GM19238 (cell line): ENCODE data around the gene PRKCZ.

Source experiments
- DNase-seq: peaks from one replicate; pipeline ENCODE4 v3.0.0; 2011; ENCODE audit warnings: low spot score; ENCODE audit not compliant: insufficient read length

PRKCZ gene

DNA sequence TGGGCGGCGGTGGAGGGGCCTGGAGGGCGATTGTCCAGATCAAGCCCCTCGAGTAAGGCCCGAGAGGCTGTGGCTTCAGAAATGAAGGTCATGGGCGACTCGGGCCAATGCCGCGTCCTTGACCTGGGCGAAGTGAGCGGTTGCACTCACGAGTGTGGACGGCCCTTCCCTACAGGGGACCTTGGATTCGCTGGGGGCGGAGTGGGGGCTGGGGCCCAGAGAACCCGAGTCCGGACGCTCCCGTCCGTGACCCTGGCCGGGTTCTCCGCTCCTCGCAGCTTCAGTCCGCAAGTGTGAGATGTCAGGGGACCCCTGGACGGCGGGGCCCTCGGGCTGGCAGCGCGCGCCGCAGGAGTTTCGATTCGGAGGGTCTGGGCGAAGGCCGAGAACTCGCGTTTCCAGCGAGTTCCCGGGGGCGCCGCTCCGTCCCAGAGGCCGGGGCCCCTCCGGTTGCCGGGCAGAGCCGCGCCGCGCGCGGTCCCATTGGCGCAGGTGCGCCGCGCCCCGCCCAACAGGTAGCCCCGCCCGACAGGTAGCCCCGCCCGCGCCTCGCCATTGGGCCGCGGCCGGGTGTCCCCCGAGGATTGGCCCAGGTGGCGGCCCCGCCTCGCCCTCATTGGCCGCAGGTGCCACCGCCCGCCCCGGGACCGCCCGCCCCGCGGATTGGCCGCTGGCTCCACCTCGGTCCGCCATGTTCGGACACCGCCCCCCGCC is at the start of gene PRKCZ:
TSS of gene PRKCZ (plus strand) at position 694 of the 714 bp plus-strand sequence. CDS start 220 bp downstream, outside the sequence.
- DNase-seq: peak; percentile 48

- DNase-seq: no peak
Observed at GRCh38 chr1:2000432-2000831, 49.8 kb upstream of the PRKCZ start.

DNA sequence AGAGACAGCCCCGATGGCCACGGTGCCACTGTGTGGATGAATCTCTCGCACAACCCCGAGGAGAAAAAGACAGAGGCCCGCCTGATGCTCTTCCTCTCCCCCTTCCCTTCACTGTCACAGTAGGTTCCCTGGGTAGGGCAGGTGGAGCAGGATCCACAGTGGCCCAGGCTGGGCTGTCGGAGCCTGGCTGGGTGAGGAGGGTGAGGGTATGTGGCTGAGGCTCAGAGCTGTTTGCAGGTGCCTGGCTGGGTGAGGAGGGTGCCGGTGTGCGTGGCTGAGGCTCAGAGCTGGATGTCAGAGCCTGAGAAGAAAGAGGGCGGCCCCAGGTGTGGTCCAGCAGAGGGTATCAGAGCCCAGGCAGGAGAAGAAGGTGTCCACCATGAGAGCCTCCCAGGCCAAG is 49.4 kb upstream of the PRKCZ start:
- no peak for DNase-seq

- no peak for DNase-seq
Observed at GRCh38 chr1:2001773-2002411, 48.3 kb upstream of the PRKCZ start.

- no peak for DNase-seq
Observed at GRCh38 chr1:2003541-2004131, 46.6 kb upstream of the PRKCZ start, which contains the start of gene CFAP74. Gene CFAP74 (minus strand): TSS chr1:2003786. CDS start chr1:1990956, 12,830 bp downstream.

- DNase-seq: no peak
Observed at GRCh38 chr1:2004856-2005255, 45.4 kb upstream of the PRKCZ start.

- DNase-seq: no peak
Observed at GRCh38 chr1:2009101-2010053, 40.8 kb upstream of the PRKCZ start.

DNA sequence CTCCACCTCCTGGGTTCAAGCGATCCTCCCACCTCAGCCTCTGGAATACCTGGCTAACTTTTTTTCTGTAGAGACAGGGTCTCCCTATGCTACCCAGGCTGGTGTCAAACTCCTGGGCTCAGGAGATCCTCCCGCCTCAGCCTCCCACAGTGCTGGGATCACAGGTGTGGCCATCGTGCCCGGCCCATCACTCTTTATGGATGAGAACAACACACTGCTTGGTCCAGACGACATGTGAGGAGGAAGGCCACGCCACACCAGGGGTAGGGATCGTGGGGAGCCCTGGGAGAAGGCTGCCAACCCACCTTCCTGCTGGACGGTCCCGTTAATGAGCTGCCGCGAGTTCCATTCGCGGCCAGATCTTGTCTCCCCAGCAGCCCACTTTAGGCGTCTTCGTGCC is 36.0 kb upstream of the PRKCZ start:
- no peak for DNase-seq

- DNase-seq: no peak
Observed at GRCh38 chr1:2014741-2015735, 35.2 kb upstream of the PRKCZ start.

- no peak for DNase-seq
Observed at GRCh38 chr1:2016123-2016522, 34.1 kb upstream of the PRKCZ start.

GRCh38 chr1:2018217-2019171 is 31.7 kb upstream of the PRKCZ start:
- DNase-seq: no peak

GRCh38 chr1:2019172-2019543 is 31.1 kb upstream of the PRKCZ start, which contains the start of gene GABRD:
Gene GABRD (plus strand): TSS chr1:2019345. CDS start chr1:2019424, 79 bp downstream.
- no peak for DNase-seq

GRCh38 chr1:2019571-2020309 is 30.5 kb upstream of the PRKCZ start:
- no peak for DNase-seq

- no peak for DNase-seq
Observed at GRCh38 chr1:2020310-2020655, 29.9 kb upstream of the PRKCZ start.

DNA sequence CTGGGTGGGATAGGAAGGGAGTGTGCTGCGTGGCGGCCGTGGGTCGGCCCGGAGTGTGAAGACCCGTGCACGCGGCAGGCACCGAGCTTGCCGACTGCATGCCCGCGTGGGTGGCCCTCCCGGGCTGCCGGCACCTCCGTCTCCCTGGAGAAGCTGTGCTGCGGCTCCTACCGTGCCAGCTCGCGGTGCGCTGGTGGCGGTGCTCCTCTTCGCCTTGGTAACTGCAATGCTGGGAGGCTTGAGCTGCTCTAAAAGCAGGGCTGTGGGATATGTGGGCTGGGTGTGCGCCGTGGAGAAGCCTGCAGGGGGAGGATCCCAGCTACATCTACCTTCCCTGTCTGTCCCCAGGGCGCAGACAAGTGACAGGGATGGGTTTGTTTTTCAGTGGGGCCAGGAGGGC is 28.7 kb upstream of the PRKCZ start:
- DNase-seq: no peak

DNA sequence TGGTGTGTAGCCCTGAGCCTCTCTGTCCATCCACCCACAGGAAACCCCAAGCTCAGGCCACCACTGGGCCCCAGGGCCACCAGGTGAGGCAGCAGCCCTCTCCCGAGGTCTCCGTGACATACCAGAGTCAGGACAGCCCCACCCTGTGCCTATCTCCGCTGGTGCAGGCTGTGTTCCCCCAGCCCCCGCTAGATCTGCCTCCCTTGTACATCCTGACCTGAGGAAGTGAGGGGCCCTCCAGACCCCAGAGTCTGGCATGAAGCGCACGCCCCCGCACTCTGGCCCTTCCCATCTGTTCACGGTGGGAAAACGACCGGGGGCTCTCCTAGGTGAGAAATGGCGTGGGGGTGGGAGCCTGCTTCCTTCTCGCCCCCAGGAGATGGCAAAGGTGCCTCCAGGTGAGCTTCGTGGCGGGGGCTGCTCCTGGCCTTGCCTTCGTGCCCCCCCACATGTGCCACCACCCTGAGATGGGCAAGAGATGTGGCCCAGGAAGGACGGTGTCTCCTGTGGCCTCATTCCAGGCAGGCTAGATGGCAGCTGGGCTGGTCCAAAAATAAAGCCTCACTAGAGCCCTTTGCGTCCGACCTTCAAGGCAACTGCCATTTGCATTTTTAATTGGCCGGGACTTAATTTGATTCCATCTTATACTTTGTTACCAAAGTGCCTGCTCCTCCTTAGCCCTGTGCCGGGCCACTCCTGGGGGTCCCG is 28.0 kb upstream of the PRKCZ start:
- no peak for DNase-seq

DNA sequence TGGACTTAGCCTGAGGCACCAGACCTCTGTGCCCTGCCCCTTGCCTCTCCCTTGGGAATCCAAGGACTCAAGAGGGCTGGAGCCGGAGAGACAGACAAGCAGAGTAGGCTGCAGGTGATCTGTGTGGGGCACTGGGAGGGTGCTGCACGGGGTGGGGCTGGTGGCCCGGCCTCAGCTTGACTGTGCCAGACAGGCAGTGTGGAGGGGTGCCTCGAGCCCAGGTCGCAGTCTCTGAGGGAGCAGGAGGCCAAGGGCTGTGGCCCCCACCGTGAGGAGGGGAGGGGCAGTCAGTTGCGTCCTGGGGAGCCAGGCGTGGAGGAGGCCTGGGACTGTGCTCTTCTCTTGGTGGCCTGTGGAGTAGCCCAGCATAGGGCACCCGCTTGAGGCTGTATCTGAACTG is 27.0 kb upstream of the PRKCZ start:
- DNase-seq: no peak

DNA sequence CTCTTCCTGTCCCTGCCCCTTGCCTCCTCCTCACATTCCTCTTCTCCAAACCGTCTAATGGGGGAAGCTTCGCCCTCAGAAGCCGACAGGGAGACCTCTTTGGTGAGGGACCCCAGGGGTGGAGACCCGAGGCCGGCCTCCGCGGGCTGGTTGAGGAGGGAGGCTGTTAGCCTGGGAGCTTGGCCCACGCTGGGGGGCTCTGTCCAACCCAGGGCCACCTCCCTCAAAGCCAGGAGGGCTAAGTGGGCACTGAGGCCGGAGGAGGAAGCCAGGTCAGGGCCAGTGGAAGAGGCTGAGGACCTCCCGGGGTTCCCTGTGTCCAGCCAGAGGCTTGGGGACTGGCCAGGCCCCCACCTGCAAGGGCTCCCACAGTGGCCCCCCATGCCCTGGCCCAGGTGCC is 25.8 kb upstream of the PRKCZ start:
- DNase-seq: no peak
